Endothelial cell of hepatic sinusoid (primary cell): ENCODE results near the gene SPATS2.
"Not testable (repeated sequence)": the region's sequence is repeated elsewhere in the genome, so short reads cannot be mapped to it uniquely, and the experiment has no call there.

Source experiments
- in situ Hi-C: cut with HindIII; loops from 2 replicates; pipeline ENCODE4 v1.10.0; 2017; ENCODE audit warnings: low sequenced_read_pairs

The SPATS2 gene

DNA sequence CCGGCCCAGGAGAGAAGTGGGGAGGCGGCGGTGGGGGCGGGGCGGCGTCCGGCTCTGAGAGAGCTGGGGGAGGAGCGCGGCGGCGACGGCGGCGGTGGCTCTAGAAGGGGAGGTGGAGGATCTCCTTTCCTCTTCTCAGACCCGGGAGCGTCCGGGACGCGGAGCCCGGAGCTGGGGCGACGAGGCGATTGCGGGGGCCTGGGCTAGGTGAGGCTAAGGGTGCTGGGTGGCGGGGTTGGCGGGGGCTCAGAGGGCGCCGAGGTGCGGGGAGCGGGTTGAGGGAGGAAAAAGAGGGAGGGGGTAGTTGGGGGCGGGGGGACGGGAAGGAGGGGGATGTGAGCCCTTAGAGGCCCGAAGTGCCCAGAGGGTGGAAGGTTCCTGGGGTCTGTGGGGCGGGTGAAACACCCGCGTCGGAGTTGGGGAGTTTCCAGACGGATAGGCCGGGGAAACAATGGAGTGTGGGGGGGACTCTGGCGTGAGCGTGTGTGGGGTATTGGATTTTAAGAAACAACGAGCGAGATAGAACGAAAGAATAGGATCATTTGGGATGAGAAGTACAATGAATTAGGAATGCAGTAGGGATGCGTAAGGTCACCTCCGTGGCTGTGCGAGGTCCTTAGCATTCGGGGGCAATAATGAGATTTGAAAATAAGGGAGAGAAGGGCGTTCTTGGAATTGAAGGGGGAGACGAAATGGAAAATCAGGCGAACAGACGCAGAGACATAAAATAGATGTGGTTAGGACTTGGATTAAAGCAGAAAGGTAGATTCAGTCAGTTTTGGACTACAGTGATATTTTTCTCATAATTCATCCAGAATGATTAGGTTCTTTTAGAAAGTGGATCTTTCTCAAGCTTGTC is at the start of gene SPATS2:
Gene SPATS2 (plus strand): TSS at position 82 of the 859 bp plus-strand sequence. CDS start 93,551 bp downstream, outside the sequence.
- in situ Hi-C loops: loop anchor here (5.0 to 10.0 kb wide), 3 partner anchors 40 to 117 kb away; partner anchors contain the start of gene TUBA1C

DNA sequence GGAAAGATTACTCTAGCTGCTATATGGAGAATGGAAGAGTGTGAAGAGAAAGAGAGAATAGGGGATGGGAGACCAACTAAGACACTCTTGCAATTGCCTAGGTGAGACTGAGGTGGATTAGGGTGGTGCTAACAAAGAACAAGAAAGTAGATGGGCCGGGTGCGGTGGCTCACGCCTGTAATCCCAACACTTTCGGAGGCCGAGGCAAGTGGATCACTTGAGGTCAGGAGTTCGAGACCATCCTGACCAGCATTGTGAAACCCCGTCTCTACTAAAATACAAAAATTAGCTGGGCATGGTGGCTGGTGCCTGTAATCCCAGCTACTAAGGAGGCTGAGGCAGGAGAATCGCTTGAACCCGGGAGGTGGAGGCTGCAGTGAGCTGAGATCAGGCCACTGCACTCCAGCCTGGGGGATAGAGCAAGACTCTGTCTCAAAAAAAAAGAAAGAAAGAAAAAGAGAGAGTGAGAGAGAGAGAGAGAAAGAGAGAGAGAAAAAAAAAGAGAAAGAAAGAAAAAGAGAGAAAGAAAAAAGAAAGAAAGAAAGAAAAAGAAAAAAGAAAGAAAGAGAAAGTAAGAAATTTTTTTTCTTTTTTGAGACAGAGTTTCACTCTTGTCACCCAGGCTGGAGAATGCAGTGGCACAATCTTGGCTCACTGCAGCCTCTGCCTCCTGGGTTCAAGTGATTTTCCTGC is 46.7 kb upstream of the SPATS2 start:
- in situ Hi-C loops: not testable (repeated sequence)

DNA sequence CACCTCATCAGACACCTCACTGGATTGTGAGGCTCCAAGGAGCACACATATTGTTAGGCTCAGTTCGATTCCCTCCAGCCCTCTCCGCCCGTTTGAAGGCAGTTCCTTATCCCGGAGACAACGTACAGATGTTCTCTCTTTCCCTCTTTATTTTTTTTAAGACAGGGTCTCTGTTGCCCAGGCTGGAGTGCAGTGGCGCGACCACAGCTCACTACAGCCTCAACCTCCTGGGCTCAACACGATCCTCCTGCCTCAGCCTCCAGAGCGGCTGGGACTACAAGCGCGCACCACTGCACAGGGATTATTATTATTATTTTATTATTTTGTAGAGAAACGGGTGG is 44.9 kb upstream of the SPATS2 start:
- in situ Hi-C loops: no loop called here

DNA sequence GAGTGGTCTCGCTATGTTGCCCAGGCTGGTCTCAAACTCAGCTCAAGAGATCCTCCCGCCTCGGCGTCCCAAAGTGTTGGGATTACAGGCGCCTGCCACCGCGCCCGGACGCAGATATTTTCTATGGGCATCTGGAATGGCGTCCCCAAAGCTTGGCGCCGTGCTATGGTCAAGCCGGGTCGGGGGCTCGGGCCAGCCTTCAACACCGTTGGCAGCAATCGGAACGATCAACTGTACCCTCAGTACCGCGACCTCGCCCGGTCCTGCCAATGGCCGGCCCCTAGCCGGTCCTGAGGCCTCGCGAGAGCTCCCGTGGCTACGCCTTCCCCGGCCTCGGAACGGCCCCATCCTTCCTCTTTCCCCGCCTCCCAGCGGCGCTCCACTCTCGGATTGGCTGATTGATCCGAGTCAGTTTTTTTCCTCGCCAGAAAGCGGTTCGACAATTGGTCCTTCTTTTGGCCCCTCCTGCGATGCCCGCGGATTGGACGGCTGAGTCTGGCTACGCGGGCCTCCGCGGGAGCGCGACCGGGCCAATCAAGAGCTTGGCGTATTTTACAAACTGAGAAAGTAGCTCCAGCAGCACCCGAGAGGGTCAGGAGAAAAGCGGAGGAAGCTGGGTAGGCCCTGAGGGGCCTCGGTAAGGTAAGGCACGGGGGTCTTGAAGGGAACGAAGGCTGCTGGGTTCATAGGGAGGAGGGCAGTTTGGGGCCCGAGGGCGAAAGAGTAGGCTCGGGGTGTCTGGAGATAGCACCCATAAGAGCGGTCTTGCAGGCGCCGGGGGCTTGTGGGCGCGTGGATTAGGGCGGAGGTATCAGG is 44.3 kb upstream of the SPATS2 start, which contains the start of gene TROAP:
Gene TROAP (plus strand): TSS at position 548 of the 816 bp plus-strand sequence. CDS start 354 bp downstream, outside the sequence.
- in situ Hi-C loops: no loop called here

DNA sequence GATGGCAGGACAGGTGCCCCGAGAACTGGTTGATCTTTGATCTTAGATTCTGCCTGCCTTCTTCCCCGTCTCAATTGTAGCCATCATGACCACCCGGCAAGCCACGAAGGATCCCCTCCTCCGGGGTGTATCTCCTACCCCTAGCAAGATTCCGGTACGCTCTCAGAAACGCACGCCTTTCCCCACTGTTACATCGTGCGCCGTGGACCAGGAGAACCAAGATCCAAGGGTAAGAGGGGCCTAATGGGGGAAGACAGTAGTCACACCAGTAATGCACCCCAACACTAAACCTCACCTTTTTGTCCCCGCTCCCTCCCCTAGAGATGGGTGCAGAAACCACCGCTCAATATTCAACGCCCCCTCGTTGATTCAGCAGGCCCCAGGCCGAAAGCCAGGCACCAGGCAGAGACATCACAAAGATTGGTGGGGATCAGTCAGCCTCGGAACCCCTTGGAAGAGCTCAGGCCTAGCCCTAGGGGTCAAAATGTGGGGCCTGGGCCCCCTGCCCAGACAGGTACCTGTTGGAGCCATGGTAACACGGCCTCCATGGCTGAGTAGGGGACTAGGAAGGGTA is 43.7 kb upstream of the SPATS2 start:
- in situ Hi-C loops: no loop called here

DNA sequence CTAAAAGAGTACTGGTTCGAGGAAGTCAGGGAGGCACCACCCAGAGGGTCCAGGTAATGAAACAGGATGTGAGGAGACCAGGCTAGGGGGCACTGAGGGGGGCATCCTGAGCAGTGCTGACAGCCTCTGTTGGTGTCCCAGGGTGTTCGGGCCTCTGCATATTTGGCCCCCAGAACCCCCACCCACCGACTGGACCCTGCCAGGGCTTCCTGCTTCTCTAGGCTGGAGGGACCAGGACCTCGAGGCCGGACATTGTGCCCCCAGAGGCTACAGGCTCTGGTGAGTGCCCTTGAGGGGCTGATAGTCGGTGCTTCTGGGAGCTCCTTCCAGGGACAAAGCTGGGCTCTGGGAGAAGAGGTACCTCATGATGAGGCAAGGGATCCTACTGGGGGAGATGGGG is 41.7 kb upstream of the SPATS2 start:
- in situ Hi-C loops: loop anchor here (5.0 kb wide), 2 partner anchors 42 to 87 kb away; partner anchors contain the start of gene SPATS2

DNA sequence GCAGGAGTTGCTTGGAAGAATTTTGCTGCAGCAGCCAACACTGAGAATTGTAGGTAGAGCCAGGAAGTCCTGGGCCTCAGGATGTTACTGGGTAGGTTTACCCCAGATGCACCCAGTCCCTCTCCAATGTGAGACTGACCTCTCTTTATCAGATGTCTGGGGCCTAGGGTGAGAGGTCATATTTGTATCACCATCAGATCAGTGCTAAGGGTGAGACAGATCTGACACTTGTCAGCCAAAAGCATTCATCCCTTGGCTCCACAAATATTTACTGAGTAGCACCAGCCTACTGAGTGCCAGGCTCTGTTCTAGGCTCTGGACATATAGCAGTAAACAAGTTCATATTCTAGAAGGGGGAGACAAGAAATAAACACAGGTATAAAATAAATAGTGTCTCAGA is 39.9 kb upstream of the SPATS2 start:
- in situ Hi-C loops: loop anchor here (5.0 kb wide), 2 partner anchors 40 to 85 kb away; partner anchors contain the start of gene SPATS2

DNA sequence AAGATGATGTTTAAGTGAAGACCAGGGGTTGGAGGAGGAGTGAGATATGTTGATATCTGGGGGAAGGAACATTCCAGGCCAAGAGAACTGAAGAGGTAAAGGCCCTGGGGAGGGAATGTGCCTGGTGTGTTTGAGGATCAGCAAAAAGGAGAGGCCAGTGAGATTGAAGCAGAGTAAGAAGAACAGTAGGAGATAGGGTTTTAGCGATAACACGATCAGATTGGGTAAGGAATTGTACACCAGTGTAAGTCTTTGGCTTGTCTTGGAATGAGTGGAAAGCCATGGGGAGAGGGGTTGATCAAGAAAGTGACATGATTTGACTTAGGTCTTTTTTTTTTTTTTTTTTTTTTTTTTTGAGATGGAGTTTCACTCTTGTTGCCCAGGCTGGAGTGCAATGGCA is 39.4 kb upstream of the SPATS2 start:
- in situ Hi-C loops: loop anchor here (5.0 kb wide), 2 partner anchors 39 to 84 kb away; partner anchors contain the start of gene SPATS2

DNA sequence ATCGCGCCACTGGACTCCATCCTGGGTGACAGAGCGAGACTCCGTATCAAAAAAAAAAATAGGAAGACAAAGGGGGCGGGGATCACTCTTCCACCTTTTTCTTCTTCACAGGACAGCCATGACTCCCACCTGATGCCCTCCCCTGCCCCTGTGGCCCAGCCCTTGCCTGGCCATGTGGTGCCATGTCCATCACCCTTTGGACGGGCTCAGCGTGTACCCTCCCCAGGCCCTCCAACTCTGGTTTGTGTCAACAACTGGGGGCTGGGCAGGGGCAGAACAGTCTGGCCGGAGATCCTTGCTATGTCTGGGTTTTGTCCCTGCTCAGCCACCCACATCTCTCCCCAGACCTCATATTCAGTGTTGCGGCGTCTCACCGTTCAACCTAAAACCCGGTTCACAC is 38.4 kb upstream of the SPATS2 start:
- in situ Hi-C loops: loop anchor here (5.0 kb wide), 2 partner anchors 38 to 83 kb away; partner anchors contain the start of gene SPATS2

DNA sequence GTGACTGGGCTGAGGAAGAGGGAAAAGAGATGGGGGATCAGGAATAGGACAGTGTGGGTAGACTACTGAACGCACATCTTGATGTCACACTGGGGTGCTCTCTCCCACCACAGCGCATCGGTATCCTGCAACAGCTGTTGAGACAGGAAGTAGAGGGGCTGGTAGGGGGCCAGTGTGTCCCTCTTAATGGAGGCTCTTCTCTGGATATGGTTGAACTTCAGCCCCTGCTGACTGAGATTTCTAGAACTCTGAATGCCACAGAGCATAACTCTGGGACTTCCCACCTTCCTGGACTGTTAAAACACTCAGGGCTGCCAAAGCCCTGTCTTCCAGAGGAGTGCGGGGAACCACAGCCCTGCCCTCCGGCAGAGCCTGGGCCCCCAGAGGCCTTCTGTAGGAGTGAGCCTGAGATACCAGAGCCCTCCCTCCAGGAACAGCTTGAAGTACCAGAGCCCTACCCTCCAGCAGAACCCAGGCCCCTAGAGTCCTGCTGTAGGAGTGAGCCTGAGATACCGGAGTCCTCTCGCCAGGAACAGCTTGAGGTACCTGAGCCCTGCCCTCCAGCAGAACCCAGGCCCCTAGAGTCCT is 37.1 kb upstream of the SPATS2 start:
- in situ Hi-C loops: no loop called here

DNA sequence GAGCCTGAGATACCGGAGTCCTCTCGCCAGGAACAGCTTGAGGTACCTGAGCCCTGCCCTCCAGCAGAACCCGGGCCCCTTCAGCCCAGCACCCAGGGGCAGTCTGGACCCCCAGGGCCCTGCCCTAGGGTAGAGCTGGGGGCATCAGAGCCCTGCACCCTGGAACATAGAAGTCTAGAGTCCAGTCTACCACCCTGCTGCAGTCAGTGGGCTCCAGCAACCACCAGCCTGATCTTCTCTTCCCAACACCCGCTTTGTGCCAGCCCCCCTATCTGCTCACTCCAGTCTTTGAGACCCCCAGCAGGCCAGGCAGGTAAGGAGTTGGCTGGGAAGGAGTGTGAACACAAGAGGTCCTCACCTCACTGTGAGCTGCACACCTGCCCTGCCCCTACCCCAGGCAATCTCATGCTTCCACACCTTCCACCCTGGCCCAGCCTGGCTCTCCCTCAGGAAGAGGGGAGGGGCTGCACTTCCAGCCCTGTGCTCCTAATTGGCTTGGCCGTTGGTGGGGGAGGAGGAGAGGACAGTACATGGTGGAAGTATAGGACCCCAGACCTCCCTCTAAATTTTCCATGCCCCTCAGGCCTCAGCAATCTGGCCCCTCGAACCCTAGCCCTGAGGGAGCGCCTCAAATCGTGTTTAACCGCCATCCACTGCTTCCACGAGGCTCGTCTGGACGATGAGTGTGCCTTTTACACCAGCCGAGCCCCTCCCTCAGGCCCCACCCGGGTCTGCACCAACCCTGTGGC is 36.5 kb upstream of the SPATS2 start:
- in situ Hi-C loops: no loop called here

DNA sequence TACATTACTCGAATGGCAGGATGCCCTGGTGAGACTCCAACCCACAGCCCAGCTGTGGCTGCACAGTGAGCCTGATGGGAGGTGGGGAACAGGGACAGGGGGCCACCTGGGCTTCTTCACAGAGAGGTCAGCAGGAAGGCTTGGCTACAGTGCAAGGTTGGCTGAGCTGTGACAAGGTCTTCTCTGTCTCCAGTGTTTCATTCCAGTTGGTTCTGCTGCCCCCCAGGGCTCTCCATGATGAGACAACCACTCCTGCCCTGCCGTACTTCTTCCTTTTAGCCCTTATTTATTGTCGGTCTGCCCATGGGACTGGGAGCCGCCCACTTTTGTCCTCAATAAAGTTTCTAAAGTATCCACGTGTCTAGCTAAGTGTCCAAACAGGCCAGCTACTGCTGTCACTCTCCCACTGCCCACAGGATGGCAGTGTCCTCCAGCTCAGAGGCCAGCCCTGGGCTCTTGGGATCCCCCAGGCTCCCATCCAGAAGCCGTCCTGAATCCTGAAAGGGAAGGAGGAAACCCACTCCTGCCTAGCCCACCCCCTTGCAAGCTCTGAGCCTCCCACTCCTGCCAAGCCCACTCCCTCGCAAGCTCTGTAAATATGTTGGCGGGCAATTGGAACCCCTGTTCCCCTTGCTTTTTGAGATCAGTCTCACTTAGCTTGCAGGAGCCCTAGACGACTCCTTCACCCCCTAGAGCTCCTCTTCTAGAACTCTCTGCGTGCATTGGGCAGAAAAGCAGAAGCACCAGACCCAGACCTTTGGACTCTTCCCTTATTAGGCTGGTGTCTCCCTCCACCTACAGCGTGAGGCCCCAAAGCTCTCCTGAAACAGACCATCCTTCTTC is 35.7 kb upstream of the SPATS2 start:
- in situ Hi-C loops: no loop called here

DNA sequence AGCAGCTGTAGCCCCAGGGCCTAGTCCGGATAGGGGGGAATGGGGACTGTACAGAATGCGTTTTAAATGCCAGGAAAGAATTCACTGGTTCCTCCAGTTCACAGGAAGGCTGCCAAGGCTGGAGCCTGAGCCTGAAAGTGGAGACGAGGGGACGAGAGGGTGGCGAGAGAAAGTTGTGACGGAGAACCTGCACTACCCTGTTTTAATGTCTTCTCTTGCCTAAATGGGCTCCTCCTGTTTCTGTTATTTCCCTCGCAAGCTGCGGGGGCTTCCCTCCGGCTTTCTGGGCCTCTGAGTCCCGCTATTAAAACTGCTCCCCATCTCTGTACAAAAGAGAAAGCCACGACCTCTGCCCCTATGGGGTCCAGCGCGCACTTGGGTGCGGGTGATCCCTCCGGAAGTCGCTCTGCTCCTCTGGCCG is 34.8 kb upstream of the SPATS2 start:
- in situ Hi-C loops: no loop called here

DNA sequence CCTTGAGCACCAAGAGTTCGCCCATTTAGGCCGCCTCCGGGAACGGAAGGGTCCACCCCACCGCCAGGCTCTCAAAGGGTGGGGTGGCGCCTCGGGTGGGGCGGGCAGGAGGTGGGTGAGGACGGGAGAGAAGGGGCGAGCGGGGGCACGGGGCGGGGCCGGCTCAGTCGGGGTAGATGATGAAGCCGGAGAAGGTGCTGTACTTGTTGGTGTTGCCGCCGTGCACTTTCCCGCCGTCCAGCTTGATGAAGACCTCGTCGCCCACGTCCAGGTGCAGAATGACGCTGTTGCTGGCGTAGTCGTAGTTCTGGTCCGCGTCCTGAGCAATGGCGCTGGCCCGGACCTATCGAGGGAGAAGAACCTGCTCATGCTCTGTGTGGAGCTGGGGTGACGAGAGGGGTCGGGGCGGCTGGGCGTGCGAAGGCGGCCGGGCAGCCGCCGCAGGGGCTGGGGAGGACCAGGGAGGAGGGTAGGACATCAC is 34.3 kb upstream of the SPATS2 start:
- in situ Hi-C loops: no loop called here

DNA sequence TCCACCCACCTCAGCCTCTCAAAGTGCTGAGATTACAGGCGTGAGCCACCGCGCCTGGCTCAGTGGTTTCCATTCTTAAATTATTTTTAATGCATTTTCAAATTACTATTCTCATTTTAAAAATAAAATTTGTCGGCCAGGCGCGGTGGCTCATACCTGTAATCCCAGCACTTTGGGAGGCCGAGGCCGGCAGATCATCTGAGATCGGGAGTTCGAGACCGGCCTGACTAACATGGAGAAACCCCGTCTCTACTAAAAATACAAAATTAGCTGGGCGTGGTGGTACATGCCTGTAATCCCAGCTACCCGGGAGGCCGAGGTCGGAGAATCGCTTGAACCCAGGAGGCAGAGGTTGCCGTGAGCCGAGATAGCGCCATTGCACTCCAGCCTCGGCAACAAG is 33.5 kb upstream of the SPATS2 start:
- in situ Hi-C loops: not testable (repeated sequence)

DNA sequence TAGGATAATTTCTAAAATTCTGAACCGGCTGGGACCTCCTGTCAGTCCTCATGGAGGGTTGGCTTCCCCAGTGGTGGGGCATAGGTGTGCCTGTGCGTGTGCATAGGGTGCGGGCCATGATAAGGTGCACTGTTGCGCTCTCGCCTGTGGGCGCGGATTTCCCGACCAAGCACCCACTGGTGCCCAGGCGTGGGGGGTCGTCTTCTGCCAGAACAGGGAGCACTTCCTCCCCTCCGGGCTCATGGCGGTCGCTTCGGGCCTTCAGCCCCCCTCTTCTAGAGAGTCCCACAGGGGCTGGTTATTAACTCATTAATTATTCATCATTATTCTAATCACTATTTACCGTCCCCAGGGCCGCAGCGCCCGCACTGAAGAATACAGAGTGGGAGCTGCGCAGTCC is 33.0 kb upstream of the SPATS2 start:
- in situ Hi-C loops: no loop called here

DNA sequence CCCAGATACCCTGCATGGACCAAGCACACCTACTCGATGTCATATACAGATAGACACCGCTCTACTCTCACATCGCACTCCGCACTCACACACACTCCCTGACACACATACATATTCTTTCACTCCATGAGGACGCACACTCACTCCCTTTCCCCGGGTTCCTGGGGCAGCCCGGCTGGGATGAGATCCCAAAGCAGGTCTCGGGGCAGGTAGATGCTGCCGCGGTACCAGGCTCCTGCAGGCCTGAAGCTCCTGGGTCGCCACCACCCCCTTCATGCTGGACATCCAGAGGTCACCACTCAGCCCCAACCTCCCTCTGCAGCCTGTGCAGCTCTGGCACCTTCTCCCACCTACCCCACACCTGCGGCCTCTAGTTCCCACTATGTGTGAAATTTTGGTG is 32.6 kb upstream of the SPATS2 start:
- in situ Hi-C loops: no loop called here
